ENCODE data around the gene ANTXR1.

Gene ANTXR1

DNA sequence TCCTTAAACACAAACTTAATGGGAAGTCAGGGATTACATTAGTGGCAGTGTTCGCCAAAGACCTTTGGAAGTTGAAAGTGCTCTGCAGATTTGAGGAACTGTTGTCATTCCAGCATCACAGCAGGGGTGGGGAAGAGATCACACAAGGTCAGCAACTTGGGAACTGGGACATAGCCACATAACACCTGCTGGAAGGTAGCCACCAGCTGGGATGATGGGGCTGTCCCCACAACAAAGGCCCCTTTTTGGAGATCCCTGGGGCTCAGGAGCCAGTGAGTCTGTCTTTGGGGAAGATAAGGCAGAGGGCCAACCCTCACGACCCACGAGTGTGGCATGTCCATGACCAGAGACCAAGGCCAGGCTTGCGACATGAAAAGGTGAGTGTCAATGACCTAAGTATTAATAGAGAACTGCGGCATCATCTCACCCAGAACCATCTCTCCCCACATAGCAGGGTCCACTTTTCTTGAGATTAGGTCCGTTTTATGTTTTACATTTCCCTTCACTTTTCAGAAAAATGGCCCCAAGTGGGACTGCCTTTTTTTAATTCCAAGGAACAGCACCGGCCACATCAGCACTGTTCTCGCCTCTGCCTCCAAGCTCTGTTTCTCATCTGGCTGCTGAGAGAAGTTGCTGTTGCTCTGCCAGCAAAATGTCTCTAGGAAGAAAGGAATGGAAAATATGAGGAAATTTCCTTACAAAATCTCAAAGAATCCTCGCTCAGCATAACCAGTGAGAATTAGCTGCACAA lies 267.1 kb downstream of the ANTXR1 start:
- no peak for DNase-seq (ENCODE audit: low spot score)

DNA sequence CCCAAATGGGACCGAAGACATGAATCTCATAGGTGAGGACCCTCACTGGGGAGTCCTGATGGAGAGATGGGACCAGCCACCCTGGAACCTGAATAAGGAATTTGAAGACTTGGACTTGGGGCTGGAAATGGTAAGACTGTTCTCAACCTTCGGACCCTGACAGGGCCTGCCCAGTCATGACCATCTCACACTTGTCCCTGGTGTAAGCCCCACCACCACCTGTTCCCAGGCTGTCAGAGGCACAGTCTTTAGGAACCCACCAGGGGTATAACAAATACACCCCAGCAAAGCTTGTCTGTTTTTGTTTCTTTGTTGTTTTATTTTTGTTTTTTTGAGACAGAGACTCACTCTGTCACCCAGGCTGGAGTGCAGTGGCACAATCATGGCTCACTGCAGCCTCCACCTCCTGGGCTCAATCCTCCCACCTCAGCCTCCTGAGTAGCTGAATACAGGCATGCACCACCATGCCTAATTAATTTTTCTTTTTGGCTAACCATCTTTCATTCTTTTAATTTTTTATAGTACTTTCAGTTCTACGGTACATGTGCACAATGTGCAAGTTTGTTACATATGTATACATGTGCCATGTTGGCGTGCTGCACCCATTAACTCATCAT lies 267.9 kb downstream of the ANTXR1 start:
- no peak for DNase-seq (ENCODE audit: low spot score)

DNA sequence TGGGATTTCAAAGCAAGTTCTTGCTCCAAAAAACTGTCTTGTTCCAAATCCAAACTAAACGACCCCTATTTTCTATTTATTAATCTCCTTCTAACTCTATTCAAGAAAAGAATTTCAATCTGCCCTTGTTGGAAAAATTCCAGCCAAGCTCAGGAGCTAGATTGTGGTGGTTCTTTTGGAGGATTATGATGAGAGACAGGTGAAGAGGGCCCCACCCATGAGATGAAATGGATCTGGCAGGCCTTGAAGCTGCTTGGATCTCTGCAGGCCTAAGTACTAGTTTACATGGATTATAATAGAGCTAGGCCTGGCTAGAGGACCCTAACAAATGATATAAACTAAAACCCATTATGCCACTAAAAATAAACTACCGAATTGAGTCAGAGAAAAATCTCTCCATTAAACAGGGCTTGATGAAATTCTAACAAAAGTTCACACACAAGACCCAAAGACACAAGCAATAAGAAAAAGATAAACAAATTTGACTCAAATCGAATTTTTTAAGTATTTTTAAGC lies 272.5 kb downstream of the ANTXR1 start:
- no peak for DNase-seq (ENCODE audit: low spot score)

DNA sequence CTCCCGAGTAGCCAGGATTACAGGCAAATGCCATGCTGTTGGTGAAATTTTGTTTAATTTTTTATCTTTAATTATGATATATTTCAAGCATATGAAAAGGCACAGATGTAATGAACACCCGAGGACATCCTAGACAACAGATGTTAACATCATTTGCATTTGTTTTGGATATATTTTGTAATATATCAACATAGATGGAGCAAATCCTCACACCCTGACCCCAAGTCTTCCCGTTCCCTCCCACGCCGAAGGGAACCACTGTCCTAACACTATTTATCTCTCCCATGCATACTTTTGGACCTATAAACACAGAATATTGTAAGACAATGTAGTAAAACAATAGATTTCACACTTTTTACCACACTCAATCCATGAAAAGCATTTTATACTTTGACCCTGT lies 274.6 kb downstream of the ANTXR1 start:
- DNase-seq (ENCODE audit: low spot score): no peak

DNA sequence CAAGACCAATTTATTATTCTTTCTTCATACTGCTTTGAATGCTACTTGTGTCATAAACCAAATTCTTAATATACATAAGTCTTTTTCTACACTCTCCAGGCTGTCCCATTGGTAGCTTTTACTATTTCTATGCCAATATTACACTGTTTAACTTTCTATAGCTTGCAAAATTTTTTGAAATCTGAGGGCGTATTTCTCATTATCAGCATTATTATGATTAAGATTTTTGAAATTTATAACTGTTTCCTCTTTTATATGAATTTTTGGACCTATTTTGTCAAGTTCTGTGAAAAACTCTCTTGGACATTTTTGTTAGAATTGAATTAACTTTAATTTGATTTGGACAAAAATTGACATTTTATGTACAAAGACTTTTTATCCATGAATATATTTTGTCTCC lies 275.4 kb downstream of the ANTXR1 start:
- no peak for DNase-seq (ENCODE audit: low spot score)

DNA sequence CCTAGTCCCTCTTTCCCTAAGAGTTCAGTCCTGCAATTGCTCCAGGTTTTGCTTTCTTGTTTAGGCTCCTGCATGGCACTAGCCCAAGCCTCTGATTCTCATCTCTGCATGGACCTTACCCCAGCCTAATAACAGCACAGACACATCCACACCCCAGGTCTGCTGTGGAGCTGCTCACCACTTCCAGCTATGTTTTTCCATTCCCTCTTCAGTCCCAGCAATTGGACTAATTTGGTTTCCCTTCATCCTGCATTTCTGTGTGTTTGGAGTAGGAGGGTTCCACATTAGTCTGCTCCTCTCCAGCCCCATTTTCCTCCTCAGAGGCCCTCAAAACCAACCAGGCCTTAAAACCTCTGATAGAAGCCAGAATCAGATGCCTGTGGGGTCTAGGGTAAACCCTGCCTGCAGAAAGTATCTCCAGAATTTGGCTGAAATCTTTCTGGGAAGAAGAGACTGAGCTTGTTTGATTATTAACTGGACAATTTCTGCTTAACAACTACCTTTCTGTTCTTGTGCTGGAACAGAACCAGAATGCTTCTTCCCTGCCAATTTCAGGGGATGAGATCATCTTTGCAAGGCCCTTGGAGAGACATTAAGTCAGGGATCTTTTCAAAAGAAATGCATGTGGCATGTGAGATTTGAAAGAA lies 278.1 kb downstream of the ANTXR1 start:
- DNase-seq (ENCODE audit: low spot score): no peak

DNA sequence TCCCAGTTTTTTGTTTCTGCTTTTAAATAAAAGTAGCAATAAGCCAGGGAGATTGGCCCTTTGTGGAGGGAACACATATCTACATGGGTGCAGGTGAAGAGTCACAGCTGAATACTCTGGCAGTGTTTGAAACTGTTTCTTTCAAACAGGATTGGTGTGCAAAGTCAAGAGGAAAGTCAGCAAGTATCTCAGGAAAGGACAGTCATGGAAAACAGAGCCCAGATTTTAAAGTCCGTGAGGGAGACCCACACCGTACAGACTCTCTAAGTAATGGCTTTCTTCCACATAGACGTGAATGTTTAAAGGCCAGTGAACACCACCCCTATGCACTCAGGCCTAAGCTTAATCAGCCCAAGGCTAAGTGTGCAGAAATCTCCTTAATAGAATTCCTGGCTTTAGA lies 278.7 kb downstream of the ANTXR1 start:
- no peak for DNase-seq (ENCODE audit: low spot score)

DNA sequence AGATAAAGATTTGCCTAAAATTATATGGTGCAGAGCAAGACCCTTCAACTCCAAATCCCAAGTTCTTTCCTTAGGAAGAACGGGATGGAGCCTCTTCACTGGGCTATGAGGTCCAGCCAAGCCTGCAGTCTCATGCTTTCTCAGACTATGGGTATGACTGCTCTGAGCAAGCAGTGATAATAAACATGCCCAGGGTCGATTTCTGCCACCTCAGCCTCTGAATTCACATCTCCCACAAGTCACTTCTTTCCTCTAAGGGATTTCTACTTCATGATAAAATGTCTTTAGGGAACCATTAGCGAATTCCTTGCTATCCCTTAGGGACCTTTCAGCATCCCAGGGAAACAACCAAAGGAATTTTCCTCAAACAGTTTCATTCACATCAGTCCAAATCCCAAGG lies 279.3 kb downstream of the ANTXR1 start:
- no peak for DNase-seq (ENCODE audit: low spot score)

DNA sequence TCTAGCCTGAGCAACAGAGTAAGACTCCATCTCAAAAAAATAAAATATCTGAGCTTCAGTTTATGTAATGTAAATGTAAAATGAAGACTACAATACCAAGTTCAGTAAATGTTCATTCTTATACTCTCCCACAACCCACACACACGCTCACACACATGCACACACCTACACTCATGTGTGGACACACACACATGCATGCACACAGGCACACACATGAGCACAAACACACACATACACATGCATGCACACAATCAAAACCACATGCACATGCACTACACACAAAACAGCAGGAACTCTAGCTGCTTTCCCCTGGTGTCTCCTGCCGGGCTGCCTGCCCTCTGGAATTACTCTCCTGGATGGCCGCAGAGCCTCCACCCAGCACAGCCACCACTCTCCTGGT lies 283.4 kb downstream of the ANTXR1 start:
- DNase-seq (ENCODE audit: low spot score): no peak

DNA sequence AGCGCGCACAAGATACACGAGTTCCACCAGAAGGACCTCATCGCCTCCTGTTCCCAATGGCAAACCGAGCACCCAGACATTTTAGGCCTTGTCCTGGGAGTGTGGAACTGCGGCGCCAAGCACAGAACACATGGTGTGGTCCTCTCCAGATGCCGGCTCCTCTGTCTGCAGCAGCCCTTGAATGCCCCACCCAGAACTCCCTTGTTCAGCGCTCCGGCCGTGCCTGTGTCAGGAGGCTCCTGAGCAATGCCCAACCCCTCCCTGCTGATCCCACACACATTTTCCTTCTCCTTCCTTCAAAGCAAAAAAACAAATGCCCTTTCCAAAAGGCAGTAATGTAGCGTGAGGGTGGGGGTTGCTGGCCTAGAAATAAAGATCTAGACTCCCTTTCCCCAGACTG lies 284.2 kb downstream of the ANTXR1 start:
- no peak for DNase-seq (ENCODE audit: low spot score)

DNA sequence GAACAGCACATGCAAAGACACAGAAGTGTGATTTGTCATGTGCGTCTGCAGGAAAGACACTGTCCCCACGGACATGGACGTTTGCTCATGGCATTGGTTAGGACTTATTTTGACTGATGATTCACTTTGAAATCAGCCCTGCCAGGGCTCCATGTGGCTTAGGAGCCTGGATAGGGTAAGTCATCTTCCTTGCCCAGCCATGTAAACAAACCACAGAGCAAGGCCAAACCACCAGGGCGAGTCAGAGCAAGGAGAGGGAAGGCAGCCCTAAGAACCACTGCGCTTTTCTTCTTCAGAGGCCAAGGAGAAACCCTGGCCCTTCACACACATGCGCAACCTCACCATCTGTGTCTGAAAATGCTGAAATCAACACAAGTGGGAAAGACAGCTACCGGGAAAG lies 285.3 kb downstream of the ANTXR1 start:
- peak; percentile 85 for DNase-seq (ENCODE audit: low spot score)

DNA sequence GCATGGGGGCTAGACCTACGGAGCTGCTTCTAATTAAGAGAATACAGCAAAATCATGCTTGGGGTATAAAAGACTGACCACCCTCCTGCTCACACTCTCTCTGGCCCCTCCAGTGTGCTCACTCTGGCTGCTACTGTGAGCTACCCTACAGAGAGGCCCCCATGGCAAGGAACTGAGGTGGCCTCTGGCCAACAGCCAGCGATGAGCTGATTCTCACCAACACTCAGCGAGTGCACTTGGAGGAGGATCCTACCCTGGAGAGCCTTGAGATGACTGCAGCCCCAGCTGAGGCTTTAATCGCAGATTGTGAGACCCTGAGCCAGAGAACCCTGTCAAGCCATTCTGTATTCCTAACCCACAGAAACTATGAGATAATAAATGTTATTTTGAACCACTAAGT lies 285.9 kb downstream of the ANTXR1 start:
- no peak for DNase-seq (ENCODE audit: low spot score)
